ENCODE measurements around the gene ADAMTS10.
"Not testable (repeated sequence)": the region's sequence is repeated elsewhere in the genome, so short reads cannot be mapped to it uniquely, and the experiment has no call there.

Gene ADAMTS10

DNA sequence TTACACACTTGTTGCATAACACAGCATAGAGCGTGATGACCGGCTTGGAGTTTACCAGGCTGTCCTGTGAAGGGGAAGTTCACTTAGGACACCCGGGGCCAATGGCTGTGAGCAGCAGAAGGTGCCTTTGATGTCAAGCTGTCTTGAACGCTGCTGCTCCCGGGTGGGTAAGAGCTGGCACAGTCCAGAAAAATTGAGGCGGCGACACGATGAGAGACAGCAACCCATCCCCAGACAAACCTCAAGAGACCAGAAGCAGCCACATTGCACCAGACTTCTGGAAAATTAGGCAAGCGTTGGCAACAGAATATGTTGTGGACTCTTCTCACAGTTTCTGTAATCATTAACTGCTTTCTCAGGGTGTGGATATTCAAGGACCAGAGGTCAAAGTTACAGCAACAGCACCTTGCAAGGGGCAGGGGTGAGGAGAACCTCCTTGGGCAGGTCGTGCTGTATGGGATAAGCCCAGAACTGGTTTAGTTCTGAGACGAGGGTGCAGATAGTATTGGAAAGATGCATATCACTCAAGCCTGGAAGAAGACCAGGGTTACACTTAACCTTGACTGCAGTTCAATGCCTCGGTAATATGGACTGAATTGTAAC, 30.0 kb upstream of the ADAMTS10 start:
- no peak for DNase-seq
- TF ChIP-seq, protein P1, sequence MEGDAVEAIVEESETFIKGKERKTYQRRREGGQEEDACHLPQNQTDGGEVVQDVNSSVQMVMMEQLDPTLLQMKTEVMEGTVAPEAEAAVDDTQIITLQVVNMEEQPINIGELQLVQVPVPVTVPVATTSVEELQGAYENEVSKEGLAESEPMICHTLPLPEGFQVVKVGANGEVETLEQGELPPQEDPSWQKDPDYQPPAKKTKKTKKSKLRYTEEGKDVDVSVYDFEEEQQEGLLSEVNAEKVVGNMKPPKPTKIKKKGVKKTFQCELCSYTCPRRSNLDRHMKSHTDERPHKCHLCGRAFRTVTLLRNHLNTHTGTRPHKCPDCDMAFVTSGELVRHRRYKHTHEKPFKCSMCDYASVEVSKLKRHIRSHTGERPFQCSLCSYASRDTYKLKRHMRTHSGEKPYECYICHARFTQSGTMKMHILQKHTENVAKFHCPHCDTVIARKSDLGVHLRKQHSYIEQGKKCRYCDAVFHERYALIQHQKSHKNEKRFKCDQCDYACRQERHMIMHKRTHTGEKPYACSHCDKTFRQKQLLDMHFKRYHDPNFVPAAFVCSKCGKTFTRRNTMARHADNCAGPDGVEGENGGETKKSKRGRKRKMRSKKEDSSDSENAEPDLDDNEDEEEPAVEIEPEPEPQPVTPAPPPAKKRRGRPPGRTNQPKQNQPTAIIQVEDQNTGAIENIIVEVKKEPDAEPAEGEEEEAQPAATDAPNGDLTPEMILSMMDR (IDR thresholded peaks at IDR 0.05; ENCODE audit: low read depth, low read length) = no peak
- Histone ChIP-seq H3K27me3 (ENCODE audit: insufficient read depth, low read depth, severe bottlenecking) (peaks cover 40% of the 10 kb centered on the region), H3K36me3 (no peaks in the 10 kb centered on the region), H3K9me3 (ENCODE audit: severe bottlenecking) (peaks cover 7% of the 10 kb centered on the region), H3K4me3 (ENCODE audit: low read depth, low read length) (no peak overlapping the region), H3K27ac (no peak overlapping the region)

DNA sequence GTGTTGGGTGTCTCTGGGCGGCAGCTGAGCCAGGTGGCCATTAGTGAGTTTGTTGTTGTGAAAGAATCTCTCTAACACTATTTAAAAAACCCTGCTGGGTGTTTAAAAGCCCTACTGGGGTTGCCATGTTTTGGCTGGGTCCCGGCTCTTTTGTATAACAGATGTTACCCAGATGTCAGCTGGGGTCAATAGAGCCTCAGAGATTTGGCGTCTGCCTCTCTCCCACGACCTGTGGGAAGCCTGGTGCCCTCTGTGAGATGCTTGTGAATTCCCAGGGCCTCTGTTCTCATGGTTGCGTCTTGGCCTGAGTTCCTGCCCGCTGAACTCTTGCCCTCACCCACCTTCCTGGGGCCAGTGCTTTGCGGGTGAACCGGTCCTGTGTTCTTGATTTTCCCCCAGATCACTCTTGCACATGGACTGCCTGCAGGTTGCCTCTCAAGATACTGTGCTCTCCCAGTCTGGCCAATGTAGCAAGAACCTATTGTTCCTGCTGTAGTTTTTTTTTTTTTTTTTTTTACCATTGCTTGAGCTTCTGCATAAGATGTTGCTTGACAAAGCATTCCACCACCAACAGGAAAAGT, 29.4 kb upstream of the ADAMTS10 start:
- Histone ChIP-seq H3K27me3 (ENCODE audit: insufficient read depth, low read depth, severe bottlenecking) (peaks cover 42% of the 10 kb centered on the region), H3K27ac (no peak overlapping the region), H3K9me3 (ENCODE audit: severe bottlenecking) (peaks cover 7% of the 10 kb centered on the region), H3K36me3 (no peaks in the 10 kb centered on the region), H3K4me3 (ENCODE audit: low read depth, low read length) (no peak overlapping the region)
- TF ChIP-seq, protein P1 (IDR thresholded peaks at IDR 0.05; ENCODE audit: low read depth, low read length) = no peak
- no peak for DNase-seq

DNA sequence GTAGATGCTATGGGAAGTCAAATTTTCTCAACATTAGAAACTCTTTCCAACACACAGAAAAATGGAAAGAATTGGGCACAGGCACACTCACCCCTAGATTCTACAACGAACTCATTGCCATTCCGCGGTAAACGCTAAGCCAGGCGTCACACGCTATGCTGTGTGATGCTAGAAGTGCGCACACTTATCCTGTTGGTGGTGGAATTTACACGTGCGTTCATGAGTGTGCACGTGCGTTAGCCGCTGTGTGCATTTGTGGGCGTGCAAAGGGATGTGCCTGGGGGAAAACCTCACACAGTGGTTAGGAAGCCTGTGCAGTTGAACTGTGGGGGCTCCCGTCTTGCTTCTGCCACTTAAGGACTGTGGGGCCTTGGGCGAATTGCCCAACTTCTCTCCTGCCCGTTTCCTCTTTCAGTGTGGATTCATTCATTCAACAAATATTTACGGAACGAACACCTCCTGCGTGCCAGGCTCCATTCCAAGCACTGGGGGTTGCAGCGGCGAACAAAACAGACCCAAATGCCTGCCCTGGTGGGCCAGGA, 27.6 kb upstream of the ADAMTS10 start:
- H3K36me3 ChIP-seq = no peaks in the 10 kb centered on the region
- H3K27ac ChIP-seq = no peak overlapping the region
- TF ChIP-seq, protein P1 (IDR thresholded peaks at IDR 0.05; ENCODE audit: low read depth, low read length) = no peak
- peaks cover 43% of the 10 kb centered on the region for H3K27me3 ChIP-seq (ENCODE audit: insufficient read depth, low read depth, severe bottlenecking)
- DNase-seq = no peak
- peaks cover 7% of the 10 kb centered on the region for H3K9me3 ChIP-seq (ENCODE audit: severe bottlenecking)
- H3K4me3 ChIP-seq (ENCODE audit: low read depth, low read length) = no peak overlapping the region

DNA sequence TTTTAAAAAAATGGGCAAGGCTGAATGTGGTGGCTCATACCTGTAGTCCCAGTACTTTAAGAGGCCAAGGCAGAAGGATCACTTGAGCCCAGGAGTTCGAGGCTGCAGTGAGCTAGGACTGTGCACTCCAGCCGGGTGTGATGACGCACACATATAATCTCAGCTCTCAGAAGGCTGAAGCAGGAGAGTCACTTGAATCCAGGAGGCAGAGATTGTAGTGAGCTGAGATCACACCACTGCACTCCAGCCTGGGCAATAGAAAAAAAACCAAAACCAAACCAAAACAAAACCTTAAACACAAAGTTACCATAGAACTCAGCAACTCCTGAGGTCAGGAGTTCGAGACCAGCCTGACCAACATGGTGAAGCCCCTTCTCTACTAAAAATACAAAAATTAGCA, 26.6 kb upstream of the ADAMTS10 start:
- not testable (repeated sequence) for H3K36me3 ChIP-seq; DNase-seq; H3K4me3 ChIP-seq (ENCODE audit: low read depth, low read length); H3K27ac ChIP-seq; H3K9me3 ChIP-seq (ENCODE audit: severe bottlenecking)
- H3K27me3 ChIP-seq (ENCODE audit: insufficient read depth, low read depth, severe bottlenecking) = peaks cover 43% of the 10 kb centered on the region

DNA sequence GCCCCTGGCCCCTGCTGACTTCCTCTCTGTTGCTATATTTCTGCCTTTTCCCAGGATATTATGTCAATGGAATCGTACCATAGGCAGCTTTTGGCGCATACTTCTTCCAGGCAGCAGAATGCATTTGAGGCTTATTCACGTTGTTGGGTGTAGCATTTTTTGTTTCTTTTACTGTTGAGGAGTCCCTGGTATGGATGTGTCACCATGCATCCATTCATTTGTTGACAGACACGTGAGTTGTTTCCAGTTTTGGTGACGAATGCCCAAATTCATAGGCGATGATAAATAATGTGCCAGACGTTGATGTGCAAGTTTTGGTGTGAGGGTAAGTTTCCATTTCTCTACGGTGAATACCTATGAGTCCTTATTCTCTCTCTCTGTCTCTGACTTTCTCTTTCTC, 24.9 kb upstream of the ADAMTS10 start:
- Histone ChIP-seq H3K9me3 (ENCODE audit: severe bottlenecking) (peaks cover 3% of the 10 kb centered on the region), H3K27ac (no peak overlapping the region), H3K27me3 (ENCODE audit: insufficient read depth, low read depth, severe bottlenecking) (peaks cover 46% of the 10 kb centered on the region), H3K4me3 (ENCODE audit: low read depth, low read length) (no peak overlapping the region), H3K36me3 (no peaks in the 10 kb centered on the region)
- no peak for DNase-seq
- TF ChIP-seq, protein P1 (IDR thresholded peaks at IDR 0.05; ENCODE audit: low read depth, low read length) = no peak

DNA sequence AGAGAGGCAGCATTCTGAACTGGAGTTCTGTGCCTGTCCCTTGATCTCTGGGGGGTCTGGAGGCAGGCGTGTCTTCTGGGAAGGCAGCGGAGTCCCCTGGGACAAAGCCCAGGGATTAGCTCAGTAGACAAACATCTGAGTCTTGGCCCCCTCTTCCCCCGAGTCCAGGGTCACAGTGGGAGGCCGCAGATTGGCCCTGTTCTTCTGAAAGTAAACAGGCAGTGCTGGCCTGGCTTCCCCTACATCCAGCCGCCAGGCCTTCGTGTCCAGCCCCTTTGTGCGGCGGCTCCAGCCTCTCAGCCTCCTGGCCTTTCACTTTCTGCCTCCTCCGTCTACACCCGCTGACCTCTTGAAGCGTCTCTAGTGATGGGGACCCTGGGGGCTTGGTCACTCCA, 20.9 kb upstream of the ADAMTS10 start:
- DNase-seq = no peak

More for the DNA sequence above, 20.9 kb upstream of the ADAMTS10 start:
- Histone ChIP-seq H3K27ac (no peak overlapping the region), H3K4me3 (ENCODE audit: low read depth, low read length) (no peak overlapping the region), H3K36me3 (no peaks in the 10 kb centered on the region), H3K9me3 (ENCODE audit: severe bottlenecking) (peaks cover 12% of the 10 kb centered on the region), H3K27me3 (ENCODE audit: insufficient read depth, low read depth, severe bottlenecking) (peaks cover 37% of the 10 kb centered on the region)
- TF ChIP-seq, protein P1 (IDR thresholded peaks at IDR 0.05; ENCODE audit: low read depth, low read length) = no peak
